Left renal pelvis (tissue), 4 donors: ENCODE results near the gene NBPF26. TPM values are rescaled to one million over a fixed set of nuclear protein-coding genes. Genes with fewer than 3 reads are reported as not detected.
"Not testable (repeated sequence)": the region's sequence is repeated elsewhere in the genome, so short reads cannot be mapped to it uniquely, and the experiment has no call there.

Experiments used
- DNase-seq, 4 donors: peaks; one replicate each; pipeline ENCODE4 v3.0.0-alpha.2; 2013; ENCODE audit warnings: low read depth in 4 of 4, low spot score in 3 of 4
- polyA plus RNA-seq, 4 donors: library from polyadenylated mRNA; unstranded; fragments of 120-200 nt; gene quantifications; one replicate each; pipeline ENCODE4 v1.2.1, GENCODE V29; 2013; ENCODE audit not compliant: insufficient read length in 4 of 4

Gene NBPF26
- polyA plus RNA-seq, 4 donors = 3.9 to 15.6 (median 13.0) TPM

GRCh38 chr1:120850537-120851421 lies 127.0 kb downstream of the NBPF26 start:
- DNase-seq = peak; percentile 64 to 80 (median 72)

GRCh38 chr1:120858144-120858543 lies 134.4 kb downstream of the NBPF26 start:
- DNase-seq = not testable (repeated sequence)

GRCh38 chr1:120859615-120860234 lies 136.0 kb downstream of the NBPF26 start:
- not testable (repeated sequence) for DNase-seq

- DNase-seq = not testable (repeated sequence)
Measured at GRCh38 chr1:120878206-120878605, 154.5 kb downstream of the NBPF26 start.

GRCh38 chr1:120880056-120880455 lies 156.3 kb downstream of the NBPF26 start:
- DNase-seq = not testable (repeated sequence)

- not testable (repeated sequence) for DNase-seq
Measured at GRCh38 chr1:120881934-120882333, 158.2 kb downstream of the NBPF26 start.

Other genes starting within 250 kb of the NBPF26 start
- under 1 TPM in 1 of 4 donors, not detected in 3; 0.29 TPM for gene PPIAL4A, start 165.8 kb downstream of the NBPF26 start, polyA plus RNA-seq